Stimulated activated CD8-positive, alpha-beta memory T cell treated with anti-CD3 and anti-CD28 coated beads, Interleukin-12 subunit alpha, Interleukin-12 subunit beta, amount 100 ng/mL, for 4 hours (primary cell): ENCODE results near the gene KAT2A.

Experiments
- DNase-seq: peaks from one replicate; pipeline ENCODE4 v3.0.0-alpha.2; 2020; ENCODE audit warnings: low read depth

The KAT2A gene

DNA sequence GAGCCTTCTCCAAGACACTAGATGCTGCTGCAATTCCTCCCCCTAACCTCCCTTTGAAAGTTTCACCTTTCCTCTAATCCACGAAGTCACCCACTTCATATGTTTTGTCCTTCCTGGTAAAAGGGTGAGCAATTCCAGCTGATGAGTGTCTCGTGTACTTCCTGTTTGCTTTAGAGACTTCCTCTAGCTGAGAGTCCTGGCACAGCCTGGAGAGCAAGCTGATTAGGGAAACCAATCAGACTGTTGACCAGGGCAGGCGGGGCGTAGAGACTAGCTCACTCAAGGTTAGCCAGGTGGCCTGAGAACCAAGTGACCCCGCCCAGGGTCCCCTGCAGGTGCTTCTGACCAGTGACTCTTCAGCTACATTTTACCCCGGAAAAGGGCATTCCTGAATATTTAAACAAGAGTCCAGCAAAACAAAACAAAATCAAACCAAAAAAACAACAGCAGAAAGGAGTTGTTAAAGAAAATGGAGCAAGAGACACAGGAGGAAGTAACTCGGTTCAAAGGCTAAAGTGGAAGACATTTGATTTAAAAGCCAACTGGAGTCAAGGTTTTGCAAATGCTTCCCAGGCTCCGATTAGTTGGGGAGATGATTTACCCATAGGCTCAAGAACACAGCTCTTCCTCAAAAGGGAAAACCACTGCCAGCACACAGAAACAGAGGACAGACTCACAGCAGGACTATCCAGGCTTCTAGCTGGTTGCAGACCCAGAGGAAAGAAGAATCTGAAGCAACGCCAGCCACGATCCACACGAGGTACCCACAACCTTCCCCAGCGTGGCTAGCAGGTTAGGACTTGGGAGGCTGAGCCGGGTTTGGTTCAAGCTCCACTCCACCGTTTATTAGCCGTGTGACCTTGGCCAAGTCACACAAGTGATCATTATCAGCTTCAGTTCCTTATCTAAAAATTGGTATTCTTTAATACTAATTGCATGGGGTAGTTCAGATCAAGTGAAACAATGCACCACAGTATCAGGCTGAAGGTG is 14.8 kb upstream of the KAT2A start:
- DNase-seq, result no peak

DNA sequence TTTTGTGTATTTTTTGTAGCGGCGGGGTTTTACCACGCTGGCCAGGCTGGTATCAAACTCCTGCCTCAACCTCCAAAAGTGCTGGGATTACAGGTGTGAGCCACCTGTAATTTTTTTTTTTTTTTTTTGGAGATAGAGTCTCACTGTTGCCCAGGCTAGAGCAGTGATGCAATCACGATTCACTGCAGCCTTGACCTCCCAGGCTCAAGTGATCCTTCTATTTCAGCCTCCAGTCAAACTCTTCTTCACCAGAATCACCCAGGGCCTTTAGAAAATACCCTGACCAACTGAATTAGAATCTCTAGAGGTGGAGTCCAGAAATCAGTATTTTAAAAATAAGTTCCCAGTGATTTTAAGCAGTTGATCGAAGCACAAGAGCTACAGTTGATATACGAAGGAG is 14.0 kb upstream of the KAT2A start:
- DNase-seq, result no peak

DNA sequence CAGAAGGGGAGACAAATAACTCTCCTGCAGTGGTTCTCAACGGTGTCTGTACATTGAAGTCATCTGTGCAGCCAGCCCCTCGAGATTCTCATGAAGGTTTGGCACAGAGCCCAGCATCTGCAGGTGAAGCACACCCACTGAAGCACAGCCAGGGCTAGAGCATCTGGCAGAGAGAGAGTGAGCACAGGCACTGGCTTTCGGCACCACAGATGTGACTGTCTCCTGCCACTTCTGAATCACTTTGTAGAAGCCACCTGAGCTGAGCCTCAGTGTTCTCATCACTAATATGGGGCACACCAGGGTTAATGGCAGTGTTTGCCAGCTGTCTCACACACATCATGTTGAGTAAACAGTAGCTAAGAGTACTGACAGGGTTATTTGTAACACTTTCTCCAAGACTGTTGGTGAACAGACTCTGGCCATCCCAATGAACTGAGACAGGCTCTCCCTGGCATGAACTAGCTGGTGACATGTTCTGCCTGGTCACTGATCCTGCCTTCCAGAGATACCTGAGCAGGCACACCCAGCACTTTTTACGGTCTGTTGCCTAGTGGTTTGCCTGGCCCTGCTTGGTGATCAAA is 12.4 kb upstream of the KAT2A start:
- no peak for DNase-seq

DNA sequence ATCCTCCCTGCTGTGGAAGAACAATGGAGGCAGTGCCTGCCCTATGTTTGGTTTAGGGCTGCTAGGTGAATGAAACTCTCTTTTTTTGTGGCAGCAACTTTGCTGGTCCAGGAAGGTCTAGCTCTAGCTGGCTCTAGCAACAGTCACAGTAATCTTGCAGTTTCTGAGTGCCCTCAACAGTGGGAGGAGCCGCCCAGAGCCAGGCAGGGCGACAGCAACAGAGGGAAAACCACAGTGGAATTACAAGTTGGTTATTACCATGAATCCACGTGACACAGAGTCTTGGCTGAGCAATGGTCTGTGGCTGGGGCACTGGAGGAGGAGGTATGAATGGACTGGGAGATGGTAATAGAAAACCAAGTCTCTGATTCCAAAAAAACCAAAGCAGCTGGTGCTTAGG is 11.8 kb upstream of the KAT2A start:
- no peak for DNase-seq

DNA sequence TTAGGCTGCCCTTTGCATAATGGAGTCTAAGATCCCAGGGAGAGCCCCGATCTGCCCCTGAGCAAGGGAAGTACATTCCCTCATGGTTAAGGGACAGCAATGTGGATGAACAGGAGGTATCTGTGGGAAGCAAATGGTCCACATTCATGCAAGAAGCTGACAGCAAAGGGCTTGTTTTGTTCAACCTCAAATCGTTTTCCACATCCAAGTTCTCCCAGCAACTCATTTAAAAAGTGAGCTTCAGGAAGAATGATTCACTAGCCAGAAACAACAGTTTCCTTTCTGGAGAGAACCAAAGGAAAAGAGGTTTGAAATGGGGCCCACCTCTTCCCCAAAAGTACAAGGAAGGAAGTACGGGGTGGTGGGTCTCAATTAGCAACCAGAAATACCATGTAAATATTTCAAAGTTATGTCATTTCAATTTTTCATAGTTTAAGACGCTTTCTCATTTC is 10.8 kb upstream of the KAT2A start:
- DNase-seq, result no peak

DNA sequence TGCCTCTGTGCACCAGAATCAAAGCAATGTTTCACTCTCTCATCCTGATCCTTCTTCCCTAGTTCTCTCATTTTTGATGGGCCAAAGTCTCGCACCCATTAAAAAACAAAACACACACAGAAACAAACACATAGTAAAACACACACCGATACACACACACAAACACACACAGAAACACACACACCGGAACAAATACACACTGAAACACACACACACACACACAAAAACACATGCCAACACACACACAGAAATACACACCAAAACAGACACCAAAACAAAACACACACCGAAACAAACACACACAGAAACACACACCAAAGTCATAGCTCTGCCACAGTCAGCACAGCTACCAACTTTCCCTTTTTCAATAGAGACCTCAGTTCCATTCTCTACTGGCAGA is 10.1 kb upstream of the KAT2A start:
- no peak for DNase-seq

DNA sequence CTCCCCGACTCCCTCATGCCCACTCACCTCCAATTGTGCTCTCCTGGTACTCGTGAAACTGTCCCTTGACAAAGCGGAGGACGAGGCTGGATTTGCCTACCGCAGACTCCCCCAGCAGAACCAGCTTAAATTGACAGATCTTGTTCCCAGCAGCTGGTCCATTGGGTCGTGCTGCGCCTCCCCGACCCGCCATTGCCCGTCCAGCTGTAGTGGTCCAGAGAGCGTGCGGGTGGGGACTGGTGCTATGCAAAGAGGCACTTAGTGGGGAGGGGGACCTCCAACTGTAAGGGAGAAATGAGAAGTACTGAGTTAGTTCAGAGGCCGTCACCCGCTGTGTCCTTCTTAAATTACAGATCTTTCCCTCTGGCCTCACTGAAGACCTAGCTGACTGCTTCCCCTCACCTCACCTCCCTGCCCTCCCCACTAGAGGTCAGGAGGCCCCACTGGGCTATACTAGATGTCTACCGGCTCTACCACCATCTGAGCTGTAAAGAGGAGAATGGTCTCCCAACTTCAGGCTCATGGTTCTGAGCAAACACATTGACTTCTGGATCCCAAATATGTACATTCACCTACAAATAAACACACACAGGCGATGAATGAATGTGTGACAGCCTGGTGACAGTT is 9.3 kb upstream of the KAT2A start:
- DNase-seq, result no peak

DNA sequence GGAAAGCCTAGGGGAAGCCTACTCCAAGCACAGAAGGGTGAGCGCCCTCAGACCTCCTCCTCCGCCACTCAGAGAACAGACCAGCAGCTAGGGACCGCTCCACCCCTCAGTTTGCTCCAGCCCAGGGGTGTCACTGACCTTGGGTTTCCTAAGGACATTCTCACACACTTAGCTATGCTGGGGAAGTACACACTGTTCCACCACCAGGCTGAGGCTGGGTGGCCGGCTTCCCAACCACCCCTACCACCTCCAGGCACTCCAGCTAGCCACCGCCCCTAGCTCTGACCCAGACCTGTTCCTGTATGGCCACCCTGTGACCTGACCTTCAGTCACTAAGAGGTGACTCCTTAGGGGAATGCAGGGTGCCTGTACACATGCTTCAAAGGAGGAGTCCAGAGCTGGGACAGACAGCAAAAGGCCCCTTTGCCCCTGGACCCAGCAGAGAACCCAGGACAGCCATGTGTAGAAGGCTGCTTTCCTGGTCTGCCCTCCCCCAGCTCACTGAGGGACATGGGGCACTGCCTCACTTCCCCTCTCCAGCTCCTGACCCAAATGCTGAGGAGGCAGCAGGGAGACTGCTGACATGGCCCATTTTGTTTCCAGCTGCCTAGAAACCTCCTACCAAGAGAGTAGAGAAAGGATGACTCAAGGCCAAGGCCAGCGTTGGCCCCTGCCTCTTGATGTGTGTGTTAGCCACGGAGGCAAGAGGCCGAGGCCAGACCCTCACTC is 8.1 kb upstream of the KAT2A start:
- DNase-seq, result no peak

DNA sequence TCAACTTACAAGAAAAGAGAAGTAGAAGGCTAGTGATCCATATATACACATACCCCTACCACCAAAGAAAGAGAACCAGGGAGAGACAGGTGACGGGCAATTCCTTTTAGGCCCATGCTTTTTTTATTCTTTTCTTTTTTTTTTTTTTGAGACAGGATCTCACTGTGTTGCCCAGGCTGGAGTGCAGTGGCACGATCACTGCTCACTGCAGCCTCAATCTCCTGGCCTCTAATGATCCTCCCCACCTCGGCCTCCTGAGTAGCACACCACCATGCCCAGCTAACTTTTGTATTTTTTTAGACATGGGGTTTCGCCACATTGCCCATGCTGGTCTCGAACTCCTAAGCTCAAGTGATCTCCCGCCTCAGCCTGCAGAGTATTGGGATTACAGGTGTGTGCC is 6.2 kb upstream of the KAT2A start:
- no peak for DNase-seq

DNA sequence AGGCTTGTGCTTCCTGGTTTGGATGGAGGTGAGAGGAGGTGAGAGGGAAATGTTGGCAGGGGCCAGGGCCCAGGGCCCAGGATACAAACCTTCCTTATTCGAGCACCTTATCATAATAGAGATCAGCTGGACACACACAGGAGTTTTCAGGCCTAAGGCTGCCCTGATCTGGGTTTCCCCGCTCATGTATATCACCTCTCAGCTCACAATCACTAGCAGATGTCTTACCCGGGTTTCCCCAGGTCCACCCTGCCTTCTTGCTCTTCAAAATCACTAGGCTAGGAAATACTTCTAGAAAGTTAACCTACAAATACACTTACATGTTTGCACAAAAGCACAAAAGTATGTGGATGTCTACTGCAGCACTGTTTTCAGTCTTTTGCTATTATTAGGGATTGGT is 5.7 kb upstream of the KAT2A start:
- no peak for DNase-seq

DNA sequence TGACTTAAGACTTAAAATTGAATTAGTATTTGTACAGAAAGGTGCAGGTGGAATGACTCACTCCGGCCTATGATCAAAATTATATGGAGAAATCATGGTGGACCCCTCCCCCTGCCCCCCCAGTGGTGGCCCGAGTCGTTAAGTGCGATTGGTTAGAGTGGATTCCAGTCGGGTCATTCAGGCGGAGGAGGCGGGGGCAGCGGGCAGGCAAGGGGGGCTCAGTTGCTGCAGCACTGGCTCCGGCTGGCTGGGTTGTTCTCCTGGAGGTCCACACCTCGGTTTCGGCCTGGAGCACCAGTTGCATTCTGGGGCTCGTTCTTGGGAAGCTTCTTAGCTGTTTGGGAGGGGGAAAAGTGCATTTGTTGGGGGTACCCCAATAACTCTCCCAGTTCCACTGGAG is 4.4 kb upstream of the KAT2A start:
- no peak for DNase-seq

DNA sequence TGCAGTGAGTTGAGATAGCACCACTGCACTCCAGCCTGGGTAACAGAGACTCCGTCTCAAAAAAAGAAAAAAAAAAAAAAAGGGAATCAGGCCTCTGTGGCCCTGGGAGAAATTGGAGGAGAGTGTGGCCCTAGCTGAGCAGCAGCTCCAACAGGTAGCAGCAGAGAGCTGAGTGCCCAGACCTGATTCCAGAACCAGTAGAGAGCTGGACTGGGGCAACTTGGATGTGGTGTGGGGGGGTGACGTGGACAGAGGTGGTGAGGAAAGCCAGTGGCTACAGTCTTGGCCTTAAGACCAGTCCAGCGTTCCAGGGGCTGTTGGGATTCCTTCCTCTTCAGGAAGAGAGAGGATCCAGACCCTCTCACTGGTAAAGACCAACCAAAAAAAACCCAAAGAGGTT is 3.1 kb upstream of the KAT2A start:
- DNase-seq, result no peak

DNA sequence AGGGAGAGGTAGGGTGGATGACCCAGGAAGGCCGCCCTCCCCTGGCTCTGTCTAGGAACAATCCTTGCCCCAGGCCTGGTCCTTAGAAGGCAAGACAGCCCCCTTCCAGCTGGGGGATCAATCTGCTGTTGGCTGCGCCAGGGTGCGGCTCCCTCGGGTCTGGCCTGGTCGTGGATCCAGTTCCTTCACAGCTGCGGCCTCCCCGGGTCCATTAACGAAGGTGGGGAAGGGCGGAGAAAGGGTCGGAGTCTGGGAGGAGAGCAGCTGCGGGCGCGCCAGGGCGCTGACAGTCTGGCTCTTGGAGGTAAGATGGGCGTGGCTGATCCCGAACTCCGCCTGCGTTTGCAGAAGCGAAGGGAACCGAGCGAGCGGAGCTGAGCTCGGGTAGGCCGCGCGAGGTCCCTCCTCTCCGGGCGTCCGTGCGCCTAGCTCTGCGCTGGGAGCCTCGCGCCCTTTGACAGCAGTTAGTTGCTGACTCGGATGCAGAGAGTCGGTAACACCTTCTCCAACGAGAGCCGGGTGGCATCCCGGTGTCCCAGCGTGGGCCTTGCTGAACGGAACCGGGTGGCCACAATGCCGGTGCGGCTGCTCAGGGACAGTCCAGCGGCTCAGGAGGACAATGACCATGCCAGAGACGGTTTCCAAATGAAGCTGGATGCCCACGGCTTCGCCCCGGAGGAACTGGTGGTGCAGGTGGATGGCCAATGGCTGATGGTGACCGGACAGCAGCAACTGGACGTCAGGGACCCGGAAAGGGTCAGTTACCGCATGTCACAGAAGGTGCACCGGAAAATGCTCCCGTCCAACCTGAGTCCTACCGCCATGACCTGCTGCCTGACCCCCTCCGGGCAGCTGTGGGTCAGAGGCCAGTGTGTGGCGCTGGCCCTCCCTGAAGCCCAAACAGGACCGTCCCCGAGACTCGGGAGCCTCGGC is 1.5 kb upstream of the KAT2A start, which contains the start of gene HSPB9:
TSS of gene HSPB9 (plus strand) at position 434 of the 933 bp plus-strand sequence. CDS start at position 481, 47 bp downstream.
- DNase-seq, result no peak

DNA sequence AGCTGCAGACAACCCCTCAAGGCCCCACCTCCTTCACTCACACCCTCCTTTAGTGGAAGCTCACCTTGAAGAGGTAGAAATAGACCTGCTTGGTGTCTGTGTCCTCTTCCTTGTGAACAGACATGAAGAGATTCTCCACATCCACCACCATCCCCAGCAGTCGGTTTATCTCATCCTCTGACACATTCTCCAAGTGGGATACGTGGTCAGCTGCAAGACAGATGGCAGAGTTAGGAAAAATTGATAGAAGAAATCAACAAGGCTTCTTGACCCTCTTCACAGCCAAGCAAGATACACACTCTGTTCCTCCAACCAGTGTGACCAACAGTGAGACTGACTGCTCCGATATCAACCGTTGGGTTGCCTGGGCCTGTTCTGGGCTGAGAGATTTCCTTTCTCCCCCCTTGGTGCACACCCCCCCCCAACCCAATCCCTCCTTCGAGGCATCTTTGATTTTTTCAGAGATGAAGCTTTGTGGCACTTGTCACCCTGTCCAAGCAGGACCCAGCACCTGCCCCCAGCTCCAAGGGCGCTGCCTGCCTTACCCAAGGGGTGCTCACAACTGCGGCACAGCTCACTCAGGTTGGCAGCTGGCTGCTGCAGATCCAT is 902 bp downstream of the KAT2A start:
- no peak for DNase-seq

DNA sequence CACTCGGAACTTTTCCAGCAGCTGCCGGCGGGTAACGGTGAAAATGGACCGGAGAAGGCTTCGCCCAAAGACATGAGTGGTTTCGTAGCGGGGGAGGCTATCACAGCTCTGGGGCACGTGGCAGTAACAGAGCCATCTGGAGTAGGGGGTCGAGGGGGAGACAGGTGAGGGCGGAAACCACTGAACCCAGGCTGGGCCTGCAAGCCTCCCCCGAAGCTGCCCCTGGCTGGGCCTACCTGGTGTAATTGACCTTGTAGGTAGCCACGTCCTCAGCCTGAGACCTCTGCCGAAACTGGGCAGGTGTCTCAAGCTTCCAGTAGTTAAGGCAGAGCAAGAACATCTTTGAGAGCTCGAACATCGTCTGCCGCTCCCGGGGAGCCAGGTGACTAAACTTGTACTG is 1.9 kb downstream of the KAT2A start:
- DNase-seq, result no peak

DNA sequence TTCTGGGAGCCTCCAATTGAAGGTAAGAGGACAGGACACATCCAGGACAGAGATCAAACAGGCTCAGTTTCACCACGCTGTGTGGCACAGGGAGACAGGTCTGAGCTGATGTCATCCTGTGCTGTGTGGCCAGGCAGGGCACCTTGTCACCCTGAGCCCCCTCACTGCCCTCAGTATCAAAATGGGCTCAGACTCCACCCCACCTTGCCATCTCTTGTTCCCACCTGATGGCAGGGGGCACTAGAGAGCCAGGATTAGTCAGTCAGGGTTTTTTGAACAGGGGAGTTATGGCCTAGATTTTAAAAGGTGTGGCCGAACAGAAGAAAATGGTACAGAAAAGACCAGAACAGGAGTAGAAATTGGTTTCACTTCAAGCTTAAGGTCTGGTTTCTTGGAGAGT is 2.6 kb downstream of the KAT2A start:
- no peak for DNase-seq

DNA sequence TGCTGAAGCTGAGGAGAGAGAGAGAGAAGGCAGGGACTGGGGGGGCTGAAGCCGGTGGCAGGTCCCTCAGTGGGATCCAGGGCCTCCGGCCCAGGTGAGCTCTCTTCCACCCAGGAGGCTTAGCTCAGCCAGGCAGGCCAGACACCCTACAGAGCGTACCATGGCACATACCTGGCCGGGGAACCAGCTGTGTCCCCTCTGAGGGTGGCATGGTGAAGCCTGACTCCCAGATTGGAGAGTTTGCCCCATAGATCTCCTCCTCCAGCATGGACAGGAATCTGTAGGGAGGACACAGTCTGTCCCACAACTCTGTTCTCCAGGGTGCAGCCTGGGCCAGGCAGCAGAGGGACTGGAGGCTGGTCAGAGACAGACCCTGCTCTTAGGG is 3.0 kb downstream of the KAT2A start:
- DNase-seq, result no peak

DNA sequence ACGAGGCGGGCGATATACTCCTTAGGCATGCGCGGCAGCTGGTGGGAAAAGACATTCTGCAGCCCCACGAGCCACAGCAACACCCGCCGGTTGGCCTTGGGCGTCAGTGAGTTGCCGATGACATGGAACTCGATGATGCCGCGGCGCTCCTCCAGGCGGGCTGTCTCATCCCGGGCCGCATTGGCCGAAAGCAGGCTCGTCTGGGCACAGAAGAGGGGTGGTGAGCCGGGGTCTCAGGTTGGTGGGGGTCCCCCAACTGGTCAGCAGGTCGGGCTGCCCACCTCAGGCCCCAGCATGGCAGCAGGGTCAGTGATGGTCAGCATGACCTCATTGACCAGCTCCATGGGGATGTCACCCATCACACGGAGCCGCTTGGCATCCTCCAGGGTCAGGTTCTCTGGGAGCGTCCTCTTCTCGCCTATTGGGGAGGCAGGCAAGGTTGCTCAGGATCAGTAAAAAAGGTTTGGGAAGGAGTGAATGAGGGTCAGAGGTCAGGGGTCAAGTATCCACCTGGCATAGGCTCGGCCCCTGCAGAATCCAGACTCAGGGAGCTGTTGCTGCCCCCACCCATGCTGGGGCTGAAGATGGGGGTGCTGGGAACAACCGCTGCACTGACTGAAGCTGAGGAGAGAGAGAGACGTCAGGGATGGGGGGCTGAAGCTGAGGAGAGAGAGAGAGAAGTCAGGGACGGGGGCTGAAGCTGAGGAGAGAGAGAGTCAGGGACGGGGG is 3.6 kb downstream of the KAT2A start:
- no peak for DNase-seq

DNA sequence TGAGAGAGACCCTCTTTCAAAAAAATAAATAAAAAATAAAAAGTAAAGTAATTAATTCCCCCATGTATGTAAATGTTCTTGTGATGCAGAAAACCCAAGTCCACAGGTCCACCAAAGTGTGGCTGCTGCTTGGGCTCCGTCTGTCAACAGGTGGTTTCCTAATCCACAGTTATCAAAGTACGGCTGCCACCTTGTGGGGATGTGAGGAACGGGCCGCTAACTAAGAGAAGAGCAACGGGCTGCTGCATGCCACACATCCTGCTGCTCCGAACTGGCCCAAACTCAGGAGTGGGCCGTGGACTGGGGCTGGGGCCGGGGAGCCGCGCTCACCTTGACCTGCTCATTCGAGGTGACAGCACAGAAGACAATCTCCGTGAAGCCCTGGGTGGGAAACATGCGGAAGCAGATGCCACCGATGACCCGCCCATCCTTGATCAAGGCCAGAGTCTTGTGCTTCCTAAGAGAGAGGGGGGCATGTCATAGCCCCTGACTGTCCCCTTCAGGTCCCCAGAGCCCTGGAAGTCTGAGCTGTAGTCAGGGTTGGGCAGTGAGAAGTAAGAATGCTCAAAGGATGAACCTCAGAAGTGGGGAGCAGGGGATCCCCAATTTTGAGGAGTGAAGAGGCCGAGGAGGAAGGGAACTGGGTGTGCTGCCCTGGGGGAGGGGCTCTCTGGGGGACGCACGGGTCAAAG is 4.3 kb downstream of the KAT2A start:
- DNase-seq, result peak; percentile 63
